Heart left ventricle (tissue), 13 donors: ENCODE results near the gene CAGE1.

Source experiments
- CTCF ChIP-seq, 12 donors: fragments of 200-600 bp; sonication (generic) in 4 of 12; IDR thresholded peaks; one replicate each; pipeline versions ENCODE4 v1.5.0 to v1.8.0; 2018 to 2022; ENCODE audit warnings: antibody characterized with exemption in 12 of 12, mild to moderate bottlenecking in 5 of 12
- POLR2A ChIP-seq, 2 donors: fragments of 450-650 bp; IDR thresholded peaks; one replicate each; pipeline ENCODE4 v1.6.1; 2017; ENCODE audit warnings: antibody characterized with exemption in 2 of 2, mild to moderate bottlenecking in 2 of 2, moderate library complexity in 2 of 2
- donor health status: ischemic (EF 13 %, LVEDD 7.1; RV severe dilation, severe dysfunction).
- donor health status: DM: no; HTN: yes; CAD: no.
- donor health status: DM: no; HTN: no; CAD: no.
- donor health status: ischemic (EF 25% LVEDD 6.9; RV normal size, moderate dysfunction).
- donor health status: ischemic (EF 25% LVEDD 5.7; RV mildly dilated, moderate dysfunction).
- donor health status: ischemic (EF 35%, LVEDD 5.7; RV mildly dilated, moderate dysfunction).
- donor health status: nonischemic (EF 11% LVEDD 7.7; RV severe dilation, severe dysfunction).
- donor health status: DM: yes; HTN: yes; CAD: no.
- donor health status: PGD.
- donor health status: ischemic (EF 29% LVEDD 5.4; RV normal size, mild dysfunction).
- donor health status: nonischemic (EF 23%, LVEDD 6.1; RV moderate dilation, normal function).

- no peak for TF ChIP-seq CTCF (IDR thresholded peaks at IDR 0.05)
- TF ChIP-seq POLR2A (IDR thresholded peaks at IDR 0.05), result no peak
Measured at GRCh38 chr6:7431313-7431673, 41.8 kb upstream of the CAGE1 start.
